ENCODE measurements around the gene RAD1.

- TF ChIP-seq EP300 (IDR thresholded peaks at IDR 0.05) (no peak), POLR2A (IDR thresholded peaks at IDR 0.05; ENCODE audit: low read depth) (no peak), POLR2AphosphoS5 (IDR thresholded peaks at IDR 0.05) (peak in 1 of 2 donors; percentile 8)
- TF ChIP-seq, protein P1, sequence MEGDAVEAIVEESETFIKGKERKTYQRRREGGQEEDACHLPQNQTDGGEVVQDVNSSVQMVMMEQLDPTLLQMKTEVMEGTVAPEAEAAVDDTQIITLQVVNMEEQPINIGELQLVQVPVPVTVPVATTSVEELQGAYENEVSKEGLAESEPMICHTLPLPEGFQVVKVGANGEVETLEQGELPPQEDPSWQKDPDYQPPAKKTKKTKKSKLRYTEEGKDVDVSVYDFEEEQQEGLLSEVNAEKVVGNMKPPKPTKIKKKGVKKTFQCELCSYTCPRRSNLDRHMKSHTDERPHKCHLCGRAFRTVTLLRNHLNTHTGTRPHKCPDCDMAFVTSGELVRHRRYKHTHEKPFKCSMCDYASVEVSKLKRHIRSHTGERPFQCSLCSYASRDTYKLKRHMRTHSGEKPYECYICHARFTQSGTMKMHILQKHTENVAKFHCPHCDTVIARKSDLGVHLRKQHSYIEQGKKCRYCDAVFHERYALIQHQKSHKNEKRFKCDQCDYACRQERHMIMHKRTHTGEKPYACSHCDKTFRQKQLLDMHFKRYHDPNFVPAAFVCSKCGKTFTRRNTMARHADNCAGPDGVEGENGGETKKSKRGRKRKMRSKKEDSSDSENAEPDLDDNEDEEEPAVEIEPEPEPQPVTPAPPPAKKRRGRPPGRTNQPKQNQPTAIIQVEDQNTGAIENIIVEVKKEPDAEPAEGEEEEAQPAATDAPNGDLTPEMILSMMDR (IDR thresholded peaks at IDR 0.05) = no peak
These were observed 23.3 kb downstream of the RAD1 start for GRCh38 chr5:34891981-34892380.

All from esophagus muscularis mucosa (tissue), 4 donors.